DOHH2 (cell line): ENCODE measurements around the gene KCNA5.
A peak's percentile ranks its signal among the peaks of the same experiment; 100 is the strongest.

Experiments used
- CTCF ChIP-seq: fragments of 200-600 bp; sonication (generic); IDR thresholded peaks from one replicate; pipeline ENCODE4 v1.5.1; 2014; ENCODE audit warnings: antibody characterized with exemption, mild to moderate bottlenecking, low read depth, low read length; ENCODE audit not compliant: poor library complexity, severe bottlenecking
- EZH2phosphoT487 ChIP-seq: fragments of 200-600 bp; sonication (generic); IDR thresholded peaks from 2 replicates; pipeline ENCODE4 v1.6.1; 2017; ENCODE audit warnings: borderline replicate concordance, mild to moderate bottlenecking, antibody characterized with exemption, low read length, moderate library complexity, mixed read lengths

GRCh38 chr12:5083955-5084849, 40.5 kb downstream of the KCNA5 start:
- TF ChIP-seq CTCF: peak; percentile 76
- TF ChIP-seq EZH2phosphoT487: no peak
